Measurements from ENCODE around the gene CTNNA2. TPM values are rescaled to one million over a fixed set of nuclear protein-coding genes. Genes with fewer than 3 reads are reported as not detected.

The CTNNA2 gene
- total RNA-seq, 5 donors from 2014 or later (not counting 1 experiment from before 2014, with no cell fraction given), result not detected

DNA sequence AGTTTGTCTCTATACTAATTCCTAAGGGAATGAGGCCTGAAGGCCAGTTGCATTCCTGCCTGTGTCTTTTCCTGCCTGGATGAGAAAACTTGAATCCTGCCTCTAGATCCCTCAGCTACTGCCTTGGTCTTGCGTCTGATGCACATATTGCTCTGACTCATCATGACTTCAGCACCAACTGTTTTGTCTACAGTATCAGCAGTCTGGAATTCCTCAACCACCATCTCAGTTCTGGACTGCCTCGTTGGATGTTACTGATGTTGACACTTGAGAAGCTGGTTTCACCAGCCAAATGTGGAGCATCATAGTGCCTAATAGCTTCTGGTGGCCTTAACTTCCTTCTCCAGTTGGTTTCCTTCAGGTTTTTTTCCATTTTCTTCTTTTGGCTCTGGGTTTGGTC is 211.0 kb downstream of the CTNNA2 start:
- Histone ChIP-seq H3K4me1 (ENCODE audit: control insufficient read depth in 1 of 2, extremely low read depth in 1 of 2, insufficient read depth in 2 of 2, low read length in 2 of 2) (no peaks in the 10 kb centered on the region), H3K27me3 (replicated peaks in 1 of 2; ENCODE audit: control insufficient read depth in 2 of 2, extremely low read depth in 1 of 2, insufficient read depth in 2 of 2, low read length in 1 of 2) (no peaks in the 10 kb centered on the region), H3K27ac (ENCODE audit: low read length) (no peak overlapping the region), H3K36me3 (ENCODE audit: control insufficient read depth in 2 of 2, extremely low read depth in 1 of 2, insufficient read depth in 1 of 2, low read length in 1 of 2) (no peaks in the 10 kb centered on the region), H3K4me3 (ENCODE audit: control insufficient read depth in 1 of 2, extremely low read depth in 1 of 2, low read length in 1 of 2) (no peak overlapping the region), H3K9me3 (no peaks in the 10 kb centered on the region)
- POLR2A ChIA-PET, result no interaction called here
- WGBS (ENCODE audit: insufficient coverage), result 72% methylated on average over 2 of the region's 2 CpGs
- no peaks in the 10 kb centered on the region for H3K27me3 Mint-ChIP-seq
- DNase-seq, result no peak
- H3K27ac Mint-ChIP-seq, result no peak overlapping the region
- H3K9me3 Mint-ChIP-seq, result peaks cover 8 to 23% (median 22%) of the 10 kb centered on the region in 3 donors
- H3K4me3 Mint-ChIP-seq, result no peak overlapping the region
- no peak for ATAC-seq (replicated peaks in 1 of 4)
- CTCF ChIA-PET, result no interaction called here
- H3K36me3 Mint-ChIP-seq, result no peaks in the 10 kb centered on the region
- H3K4me1 Mint-ChIP-seq, result no peaks in the 10 kb centered on the region

DNA sequence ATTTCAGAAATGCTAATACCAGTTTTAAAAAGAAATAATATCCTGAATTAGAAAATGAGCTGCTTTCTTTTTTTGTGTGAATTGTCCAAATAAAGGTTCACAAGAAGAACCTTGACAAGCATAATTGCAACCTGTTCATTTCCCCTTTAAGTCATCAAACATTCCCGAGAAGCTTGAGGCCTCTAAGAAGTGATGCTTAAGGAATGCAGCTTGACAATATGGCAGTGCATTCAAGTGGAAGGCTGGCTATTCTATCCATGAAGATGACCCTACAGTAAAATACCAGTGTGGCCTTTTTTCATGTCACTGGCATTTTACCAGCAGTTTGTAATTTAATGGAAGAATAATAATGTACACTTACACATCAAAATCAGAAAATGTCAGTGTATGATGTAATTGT is 216.7 kb downstream of the CTNNA2 start:
- Mint-ChIP-seq H3K9me3 (peaks cover 3 to 20% (median 12%) of the 10 kb centered on the region in 3 donors), H3K27me3 (no peaks in the 10 kb centered on the region), H3K4me1 (no peaks in the 10 kb centered on the region), H3K27ac (no peak overlapping the region), H3K36me3 (no peaks in the 10 kb centered on the region), H3K4me3 (no peak overlapping the region)
- no CpG with 5 or more reads among the region's 1 CpG for WGBS (ENCODE audit: insufficient coverage)
- no peaks in the 10 kb centered on the region for H3K27me3 ChIP-seq (replicated peaks in 1 of 2; ENCODE audit: control insufficient read depth in 2 of 2, extremely low read depth in 1 of 2, insufficient read depth in 2 of 2, low read length in 1 of 2)
- no peak overlapping the region for H3K27ac ChIP-seq (ENCODE audit: low read length)
- ChIA-PET POLR2A (no interaction called here), CTCF (interaction anchor here in 1 of 2 donors (0.6 kb wide), 1 partner anchor 15 kb away, joined by 3 read pairs; no protein-coding TSS in a partner anchor)
- no peak for DNase-seq
- no peak overlapping the region for H3K4me3 ChIP-seq (ENCODE audit: control insufficient read depth in 1 of 2, extremely low read depth in 1 of 2, low read length in 1 of 2)
- no peak for ATAC-seq (replicated peaks in 1 of 4)
- H3K36me3 ChIP-seq (ENCODE audit: control insufficient read depth in 2 of 2, extremely low read depth in 1 of 2, insufficient read depth in 1 of 2, low read length in 1 of 2), result no peaks in the 10 kb centered on the region
- no peaks in the 10 kb centered on the region for H3K4me1 ChIP-seq (ENCODE audit: control insufficient read depth in 1 of 2, extremely low read depth in 1 of 2, insufficient read depth in 2 of 2, low read length in 2 of 2)
- no peaks in the 10 kb centered on the region for H3K9me3 ChIP-seq

DNA sequence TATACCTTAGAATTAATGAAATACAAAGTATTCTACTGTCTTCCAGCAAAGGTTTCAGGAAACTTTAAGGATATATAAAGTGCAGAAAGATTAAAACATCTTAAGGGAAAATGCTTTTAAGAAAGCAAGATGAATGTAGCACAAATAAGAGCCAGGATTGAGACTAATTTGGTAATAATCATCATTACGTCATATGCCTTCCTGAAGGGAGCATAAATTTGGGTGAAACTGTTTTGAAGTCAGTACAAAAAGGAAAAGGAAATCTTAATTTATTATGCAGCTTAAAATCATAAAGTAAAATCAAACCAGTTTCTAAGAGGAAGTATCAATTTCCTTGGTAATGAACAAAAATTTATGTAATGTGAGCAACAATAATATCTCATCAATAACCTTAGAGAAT is 221.7 kb downstream of the CTNNA2 start:
- DNase-seq (no peak), ATAC-seq (replicated peaks in 1 of 4) (no peak)
- POLR2A ChIA-PET, result no interaction called here
- Histone ChIP-seq H3K4me3 (ENCODE audit: control insufficient read depth in 1 of 2, extremely low read depth in 1 of 2, low read length in 1 of 2) (no peak overlapping the region), H3K4me1 (ENCODE audit: control insufficient read depth in 1 of 2, extremely low read depth in 1 of 2, insufficient read depth in 2 of 2, low read length in 2 of 2) (no peaks in the 10 kb centered on the region), H3K27ac (ENCODE audit: low read length) (no peak overlapping the region), H3K9me3 (no peaks in the 10 kb centered on the region), H3K36me3 (ENCODE audit: control insufficient read depth in 2 of 2, extremely low read depth in 1 of 2, insufficient read depth in 1 of 2, low read length in 1 of 2) (no peaks in the 10 kb centered on the region), H3K27me3 (replicated peaks in 1 of 2; ENCODE audit: control insufficient read depth in 2 of 2, extremely low read depth in 1 of 2, insufficient read depth in 2 of 2, low read length in 1 of 2) (no peaks in the 10 kb centered on the region)
- Mint-ChIP-seq H3K27ac (no peak overlapping the region), H3K36me3 (no peaks in the 10 kb centered on the region), H3K4me3 (no peak overlapping the region), H3K9me3 (peaks cover 0 to 12% (median 5%) of the 10 kb centered on the region in 3 donors), H3K4me1 (no peaks in the 10 kb centered on the region), H3K27me3 (no peaks in the 10 kb centered on the region)
- WGBS (ENCODE audit: insufficient coverage), result no CpG with 5 or more reads among the region's 1 CpG
- CTCF ChIA-PET, result no interaction called here

DNA sequence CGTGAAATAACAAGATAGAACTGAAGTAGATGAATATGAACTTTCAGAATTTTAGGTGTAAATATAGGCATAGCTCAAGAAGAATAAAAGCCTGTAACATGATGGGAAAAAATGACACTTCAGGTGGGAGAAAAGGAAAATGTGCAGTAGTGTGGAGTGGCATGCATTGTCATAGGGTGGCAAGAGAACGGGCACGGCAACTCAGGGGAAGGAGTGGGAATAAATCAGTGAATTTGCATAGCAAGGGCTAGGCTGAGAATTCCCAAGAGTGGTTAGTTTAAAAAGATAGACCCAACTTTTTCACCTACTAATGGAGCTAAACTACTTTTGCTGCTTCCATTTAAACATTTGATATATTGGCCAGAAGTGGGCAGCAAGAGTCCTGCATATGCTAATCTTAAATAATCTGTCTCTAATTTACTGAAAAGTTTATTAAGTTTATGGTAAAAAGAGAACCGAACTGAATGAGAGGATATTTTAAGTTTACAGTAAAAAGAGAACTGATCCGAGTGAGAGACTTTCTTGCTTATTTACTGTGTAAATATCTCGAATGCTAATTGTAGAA is 228.1 kb downstream of the CTNNA2 start:
- no peaks in the 10 kb centered on the region for H3K4me1 Mint-ChIP-seq
- Histone ChIP-seq H3K27me3 (replicated peaks in 1 of 2; ENCODE audit: control insufficient read depth in 2 of 2, extremely low read depth in 1 of 2, insufficient read depth in 2 of 2, low read length in 1 of 2) (no peaks in the 10 kb centered on the region), H3K27ac (ENCODE audit: low read length) (no peak overlapping the region), H3K4me3 (ENCODE audit: control insufficient read depth in 1 of 2, extremely low read depth in 1 of 2, low read length in 1 of 2) (no peak overlapping the region), H3K9me3 (no peaks in the 10 kb centered on the region), H3K36me3 (ENCODE audit: control insufficient read depth in 2 of 2, extremely low read depth in 1 of 2, insufficient read depth in 1 of 2, low read length in 1 of 2) (no peaks in the 10 kb centered on the region), H3K4me1 (ENCODE audit: control insufficient read depth in 1 of 2, extremely low read depth in 1 of 2, insufficient read depth in 2 of 2, low read length in 2 of 2) (no peaks in the 10 kb centered on the region)
- no peak for ATAC-seq (replicated peaks in 1 of 4)
- peaks cover 8 to 14% (median 11%) of the 10 kb centered on the region in 3 donors for H3K9me3 Mint-ChIP-seq
- no peak for DNase-seq
- no peaks in the 10 kb centered on the region for H3K36me3 Mint-ChIP-seq
- no peak overlapping the region for H3K4me3 Mint-ChIP-seq
- POLR2A ChIA-PET, result interaction anchor here in 1 of 2 donors (0.6 kb wide), 1 partner anchor 88 kb away, joined by 3 read pairs; no protein-coding TSS in a partner anchor
- no CpG with 5 or more reads among the region's 6 CpGs for WGBS (ENCODE audit: insufficient coverage)
- CTCF ChIA-PET, result no interaction called here
- H3K27me3 Mint-ChIP-seq, result no peaks in the 10 kb centered on the region
- no peak overlapping the region for H3K27ac Mint-ChIP-seq

GRCh38 chr2:79750321-79750720 is 237.5 kb downstream of the CTNNA2 start:
- Mint-ChIP-seq H3K27me3 (no peaks in the 10 kb centered on the region), H3K9me3 (peaks cover 12 to 16% (median 14%) of the 10 kb centered on the region in 3 donors), H3K4me3 (no peak overlapping the region), H3K27ac (no peak overlapping the region), H3K36me3 (no peaks in the 10 kb centered on the region), H3K4me1 (no peaks in the 10 kb centered on the region)
- ChIA-PET POLR2A (no interaction called here), CTCF (no interaction called here)
- Histone ChIP-seq H3K27me3 (replicated peaks in 1 of 2; ENCODE audit: control insufficient read depth in 2 of 2, extremely low read depth in 1 of 2, insufficient read depth in 2 of 2, low read length in 1 of 2) (no peaks in the 10 kb centered on the region), H3K36me3 (ENCODE audit: control insufficient read depth in 2 of 2, extremely low read depth in 1 of 2, insufficient read depth in 1 of 2, low read length in 1 of 2) (no peaks in the 10 kb centered on the region), H3K4me1 (ENCODE audit: control insufficient read depth in 1 of 2, extremely low read depth in 1 of 2, insufficient read depth in 2 of 2, low read length in 2 of 2) (no peaks in the 10 kb centered on the region), H3K4me3 (ENCODE audit: control insufficient read depth in 1 of 2, extremely low read depth in 1 of 2, low read length in 1 of 2) (no peak overlapping the region), H3K27ac (ENCODE audit: low read length) (no peak overlapping the region), H3K9me3 (no peaks in the 10 kb centered on the region)
- no peak for DNase-seq
- no peak for ATAC-seq (replicated peaks in 1 of 4)
- WGBS (ENCODE audit: insufficient coverage), result 85% methylated on average over 6 of the region's 6 CpGs

DNA sequence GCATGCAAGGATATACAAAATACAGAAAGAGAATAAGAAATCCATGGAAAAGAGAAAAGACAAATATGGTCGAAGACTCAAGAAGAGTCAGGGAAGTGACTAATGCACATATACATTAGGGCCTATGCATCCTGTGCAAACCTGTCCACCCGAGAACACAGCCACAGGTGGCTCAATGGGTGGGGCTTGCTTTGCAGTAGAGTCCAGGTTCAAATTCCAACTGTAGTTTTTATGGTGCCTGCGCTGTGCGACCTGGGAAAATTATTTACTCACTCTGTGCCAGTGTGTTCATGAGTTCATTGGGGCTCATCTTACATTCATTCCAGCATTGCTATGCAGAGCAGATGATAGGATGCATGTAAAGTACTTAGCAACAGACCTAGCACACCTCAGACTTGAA is 244.7 kb downstream of the CTNNA2 start:
- H3K9me3 ChIP-seq, result no peaks in the 10 kb centered on the region
- H3K27ac ChIP-seq (ENCODE audit: low read length), result no peak overlapping the region
- DNase-seq, result no peak
- no peaks in the 10 kb centered on the region for H3K36me3 ChIP-seq (ENCODE audit: control insufficient read depth in 2 of 2, extremely low read depth in 1 of 2, insufficient read depth in 1 of 2, low read length in 1 of 2)
- ChIA-PET CTCF (no interaction called here), POLR2A (no interaction called here)
- no peak for ATAC-seq (replicated peaks in 1 of 4)
- Mint-ChIP-seq H3K4me3 (no peak overlapping the region), H3K4me1 (no peaks in the 10 kb centered on the region), H3K9me3 (peaks cover 9 to 11% (median 9%) of the 10 kb centered on the region in 3 donors), H3K27ac (no peak overlapping the region), H3K36me3 (no peaks in the 10 kb centered on the region), H3K27me3 (no peaks in the 10 kb centered on the region)
- no peaks in the 10 kb centered on the region for H3K27me3 ChIP-seq (replicated peaks in 1 of 2; ENCODE audit: control insufficient read depth in 2 of 2, extremely low read depth in 1 of 2, insufficient read depth in 2 of 2, low read length in 1 of 2)
- H3K4me1 ChIP-seq (ENCODE audit: control insufficient read depth in 1 of 2, extremely low read depth in 1 of 2, insufficient read depth in 2 of 2, low read length in 2 of 2), result no peaks in the 10 kb centered on the region
- WGBS (ENCODE audit: insufficient coverage), result 83% methylated on average over 2 of the region's 4 CpGs
- no peak overlapping the region for H3K4me3 ChIP-seq (ENCODE audit: control insufficient read depth in 1 of 2, extremely low read depth in 1 of 2, low read length in 1 of 2)

DNA sequence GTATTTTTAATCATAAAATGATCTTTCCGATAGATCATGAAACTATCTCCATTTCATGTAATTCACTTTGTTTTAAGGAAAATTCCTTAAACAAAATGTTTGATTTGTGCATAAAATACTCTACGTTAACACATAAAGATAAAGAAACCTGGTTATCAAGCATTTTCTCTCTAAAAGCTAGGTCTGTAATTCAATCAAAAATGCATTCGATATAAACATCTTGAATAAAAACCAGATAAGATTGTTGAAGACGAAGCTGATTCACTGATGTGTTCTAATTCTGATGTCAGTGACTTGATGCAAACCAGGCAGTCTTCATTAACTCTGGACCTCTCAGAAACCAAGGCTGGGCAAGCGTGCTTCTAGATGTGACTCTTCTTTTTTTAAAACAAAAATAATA is 245.2 kb downstream of the CTNNA2 start:
- no peaks in the 10 kb centered on the region for H3K4me1 Mint-ChIP-seq
- ATAC-seq (replicated peaks in 1 of 4), result no peak
- no peak overlapping the region for H3K27ac ChIP-seq (ENCODE audit: low read length)
- no peak overlapping the region for H3K4me3 Mint-ChIP-seq
- no peaks in the 10 kb centered on the region for H3K27me3 Mint-ChIP-seq
- H3K27me3 ChIP-seq (replicated peaks in 1 of 2; ENCODE audit: control insufficient read depth in 2 of 2, extremely low read depth in 1 of 2, insufficient read depth in 2 of 2, low read length in 1 of 2), result no peaks in the 10 kb centered on the region
- H3K36me3 ChIP-seq (ENCODE audit: control insufficient read depth in 2 of 2, extremely low read depth in 1 of 2, insufficient read depth in 1 of 2, low read length in 1 of 2), result no peaks in the 10 kb centered on the region
- WGBS (ENCODE audit: insufficient coverage), result no CpG with 5 or more reads among the region's 5 CpGs
- peaks cover 8 to 10% (median 9%) of the 10 kb centered on the region in 3 donors for H3K9me3 Mint-ChIP-seq
- H3K4me3 ChIP-seq (ENCODE audit: control insufficient read depth in 1 of 2, extremely low read depth in 1 of 2, low read length in 1 of 2), result no peak overlapping the region
- H3K27ac Mint-ChIP-seq, result no peak overlapping the region
- no peaks in the 10 kb centered on the region for H3K36me3 Mint-ChIP-seq
- ChIA-PET CTCF (no interaction called here), POLR2A (no interaction called here)
- no peak for DNase-seq
- H3K4me1 ChIP-seq (ENCODE audit: control insufficient read depth in 1 of 2, extremely low read depth in 1 of 2, insufficient read depth in 2 of 2, low read length in 2 of 2), result no peaks in the 10 kb centered on the region
- H3K9me3 ChIP-seq, result no peaks in the 10 kb centered on the region
